Endothelial cell of umbilical vein (primary cell): ENCODE measurements around the gene KHK.

ENCODE experiments used
- CTCF ChIP-seq, 2 donors: IDR thresholded peaks; 1 replicate in 1 of 2; 2 replicates in 1 of 2; pipeline ENCODE4 v1.5.1; 2011; ENCODE audit warnings: low read length in 2 of 2, mild to moderate bottlenecking in 2 of 2, moderate library complexity in 2 of 2, control low read depth in 1 of 2, inconsistent platforms in 1 of 2, low read depth in 1 of 2; ENCODE audit not compliant: insufficient read depth in 1 of 2; ENCODE audit errors: extremely low read depth in 1 of 2
- EZH2 ChIP-seq: IDR thresholded peaks from 2 replicates; pipeline ENCODE4 v1.6.1; 2012; ENCODE audit warnings: borderline replicate concordance, low read depth, mild to moderate bottlenecking, moderate library complexity, low read length, inconsistent platforms; ENCODE audit not compliant: severe bottlenecking
- FOS ChIP-seq: IDR thresholded peaks from 2 replicates; pipeline ENCODE4 v1.6.1; 2011; ENCODE audit warnings: mild to moderate bottlenecking, low read length, moderate library complexity, borderline replicate concordance; ENCODE audit not compliant: insufficient read depth
- GATA2 ChIP-seq: IDR thresholded peaks from 2 replicates; pipeline ENCODE4 v1.7.0; 2011; ENCODE audit warnings: low read depth, mild to moderate bottlenecking, moderate library complexity, mixed read lengths, low read length; ENCODE audit not compliant: insufficient read length, insufficient read depth
- JUN ChIP-seq: IDR thresholded peaks from 2 replicates; pipeline ENCODE4 v1.6.1; 2011; ENCODE audit warnings: borderline replicate concordance, low read depth; ENCODE audit not compliant: insufficient read length, insufficient read depth
- MAX ChIP-seq: IDR thresholded peaks from 2 replicates; pipeline ENCODE4 v1.6.1; 2011; ENCODE audit not compliant: insufficient read depth, insufficient read length
- MYC ChIP-seq: IDR thresholded peaks from one replicate; pipeline ENCODE4 v1.6.1; 2011; ENCODE audit warnings: mild to moderate bottlenecking, low read depth, low read length
- POLR2A ChIP-seq: IDR thresholded peaks from 2 replicates; pipeline ENCODE4 v1.6.1; 2012; ENCODE audit warnings: low read depth, mild to moderate bottlenecking, control low read depth, low read length
- POLR2AphosphoS5 ChIP-seq: IDR thresholded peaks from 2 replicates; pipeline ENCODE4 v1.6.1; 2012; ENCODE audit warnings: low read depth, mild to moderate bottlenecking, control low read depth, low read length, moderate library complexity; ENCODE audit not compliant: insufficient read depth

- no peak for TF ChIP-seq CTCF (IDR thresholded peaks at IDR 0.05; ENCODE audit: extremely low read depth in 1 of 2, insufficient read depth in 1 of 2, low read depth in 1 of 2, low read length in 2 of 2)
- TF ChIP-seq POLR2A, result peak; percentile 25
- TF ChIP-seq EZH2, result no peak
- TF ChIP-seq JUN, result no peak
- no peak for TF ChIP-seq GATA2
- TF ChIP-seq MAX, result no peak
- no peak for TF ChIP-seq POLR2AphosphoS5
- TF ChIP-seq FOS, result no peak
- no peak for TF ChIP-seq MYC
Measured at GRCh38 chr2:27059141-27059820, 27.3 kb upstream of the KHK start.
